Suppressor macrophage (primary cell): ENCODE data around the gene PIK3R1.

Experiments used
- DNase-seq, 4 experiments: peaks; one replicate each; pipeline ENCODE4 v3.0.0-alpha.2; 2020 to 2022

The PIK3R1 gene

GRCh38 chr5:68272289-68272688 is 56.7 kb downstream of the PIK3R1 start:
- DNase-seq = peak in 2 of 4 experiments; percentile 35 to 39

DNA sequence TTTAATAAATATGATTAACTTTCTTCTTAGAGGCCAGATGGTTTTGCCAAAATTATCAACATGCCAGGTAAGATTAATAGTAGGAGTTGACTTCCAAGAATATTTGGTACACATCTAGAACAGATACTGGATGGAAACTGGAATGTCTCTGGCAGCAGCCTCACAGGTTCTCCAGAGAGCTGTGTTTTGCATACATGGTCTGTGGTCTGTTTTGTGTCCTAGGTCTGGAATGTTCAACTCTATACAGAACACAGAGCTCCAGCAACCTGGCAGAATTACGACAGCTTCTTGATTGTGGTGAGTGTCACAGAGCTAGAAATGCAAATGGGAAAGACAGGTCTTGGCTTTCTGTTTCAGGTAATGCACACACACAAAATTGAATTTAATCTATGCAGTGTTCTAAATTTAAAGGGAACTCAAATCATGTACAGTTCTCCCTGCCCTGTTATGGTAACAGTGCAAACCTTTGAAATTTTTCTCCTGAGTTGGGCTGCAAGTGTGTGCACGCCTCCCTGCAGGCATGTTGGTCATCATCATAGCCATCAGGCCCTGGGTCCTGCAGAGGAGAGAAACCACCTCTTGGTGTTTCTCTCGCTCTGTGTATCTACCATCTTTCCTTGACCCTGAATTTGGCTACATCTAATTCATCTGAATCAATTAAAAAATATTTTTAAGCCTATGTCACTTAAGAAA is 58.3 kb downstream of the PIK3R1 start:
- DNase-seq = no peak

DNA sequence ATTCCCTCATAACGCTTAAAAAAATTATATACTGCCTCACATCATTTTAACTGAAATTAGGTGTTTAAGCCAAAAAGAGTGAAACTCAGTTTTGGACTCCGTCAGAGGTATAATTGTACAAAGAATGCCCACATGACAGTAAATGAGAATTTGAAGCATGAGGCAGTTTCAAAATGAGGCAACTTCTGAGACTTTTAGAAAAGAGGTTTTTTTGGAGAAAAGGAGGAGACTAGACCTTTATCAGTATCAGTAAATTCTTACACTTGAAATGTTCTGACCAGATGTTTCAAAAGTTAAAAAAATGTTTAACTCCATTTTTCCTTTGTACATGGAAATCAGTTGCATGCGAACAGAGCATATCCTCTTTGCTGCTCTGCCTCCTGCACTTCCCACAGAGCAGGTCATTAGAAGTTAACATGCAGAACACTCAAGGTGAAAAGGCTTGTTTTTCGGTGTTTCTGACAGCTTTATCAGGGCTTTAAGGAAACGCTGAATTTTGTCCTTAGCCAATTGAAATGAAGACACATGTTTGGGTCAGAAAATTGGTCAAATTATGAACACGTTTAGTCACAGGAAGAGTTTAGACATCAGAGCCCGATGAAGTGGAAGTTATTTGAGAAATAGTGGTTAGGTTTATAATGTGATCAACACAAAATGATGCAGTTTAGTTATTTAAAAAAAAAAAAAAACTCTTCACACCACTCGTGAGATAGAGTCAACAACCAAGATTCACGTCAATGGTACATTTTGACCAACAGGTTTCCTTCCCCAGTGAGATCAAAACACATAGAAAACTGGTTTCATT is 59.5 kb downstream of the PIK3R1 start:
- no peak for DNase-seq

- DNase-seq = no peak
Measured at GRCh38 chr5:68276740-68277139, 61.2 kb downstream of the PIK3R1 start.

DNA sequence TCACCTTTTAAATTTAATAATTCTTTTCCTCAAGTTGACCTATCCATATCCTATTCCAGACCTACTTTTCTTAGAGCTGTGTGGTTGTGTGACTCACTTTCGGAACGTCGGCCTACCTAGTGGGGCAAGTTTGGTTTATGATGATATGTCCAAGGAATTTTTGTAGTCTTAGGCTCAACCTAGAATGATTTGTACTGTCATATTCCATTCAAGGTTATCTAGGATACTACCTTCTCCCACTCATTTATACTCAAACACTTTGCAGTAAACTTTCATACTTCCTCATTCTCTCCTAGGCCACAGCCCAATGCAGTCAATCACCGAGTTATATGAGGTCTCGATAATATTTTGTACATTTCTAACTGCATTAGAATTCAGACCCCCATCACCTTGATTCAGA is 61.9 kb downstream of the PIK3R1 start:
- DNase-seq = no peak

GRCh38 chr5:68279984-68280383 is 64.4 kb downstream of the PIK3R1 start:
- no peak for DNase-seq

GRCh38 chr5:68282001-68282400 is 66.4 kb downstream of the PIK3R1 start:
- DNase-seq = no peak

DNA sequence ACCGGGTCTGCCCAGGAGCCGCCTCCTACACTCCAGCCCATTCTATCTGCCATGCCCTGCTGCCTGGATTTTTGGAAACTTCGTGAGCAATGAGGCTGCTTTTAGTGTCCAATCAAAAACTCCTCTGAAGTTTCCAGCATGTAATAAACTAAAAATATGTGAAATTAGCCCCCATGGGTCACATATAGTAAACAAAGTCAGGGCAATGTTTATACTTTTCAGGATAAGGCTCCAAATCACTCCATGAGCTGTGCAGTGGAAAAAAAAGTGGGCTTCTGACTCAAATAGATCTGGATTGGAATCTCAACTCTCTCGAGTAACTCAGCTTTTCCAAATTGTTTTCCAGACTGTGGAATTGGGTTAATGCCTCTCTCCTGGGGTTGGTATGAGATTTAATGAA is 68.2 kb downstream of the PIK3R1 start:
- no peak for DNase-seq

DNA sequence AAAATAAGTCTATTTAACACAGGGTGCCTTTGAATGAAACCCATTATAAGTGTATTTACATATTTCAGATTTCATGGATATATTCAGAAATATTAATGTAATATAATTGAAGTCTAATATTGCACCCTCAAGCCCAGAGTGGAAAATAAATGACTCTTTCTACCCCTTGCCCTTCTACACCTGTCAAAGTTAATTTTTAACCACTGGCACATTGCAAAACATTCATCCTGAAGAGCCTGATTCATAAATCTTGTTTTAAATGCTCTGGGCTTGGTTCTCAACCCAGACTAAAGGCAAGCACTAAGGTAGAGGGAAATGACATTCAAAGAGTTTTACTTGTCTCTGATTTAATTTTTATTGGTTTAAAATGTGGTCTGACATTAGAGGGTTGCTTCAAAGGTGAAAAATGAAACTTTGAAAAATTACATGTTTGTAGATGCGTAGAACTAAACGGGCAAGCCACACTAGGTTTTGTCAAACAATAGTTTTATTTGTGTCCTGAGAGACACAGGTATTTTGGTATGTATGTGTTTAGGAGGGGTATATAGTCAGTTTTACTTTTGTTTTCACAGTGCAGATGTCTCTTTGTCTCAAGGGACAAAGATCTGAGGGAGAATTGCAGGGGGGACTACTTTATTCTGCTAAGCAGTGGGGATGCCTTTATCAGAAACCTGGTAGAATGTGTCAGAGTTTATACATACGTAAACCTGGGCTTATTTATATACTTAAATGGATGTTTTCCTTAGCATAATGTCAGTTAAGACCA is 69.7 kb downstream of the PIK3R1 start:
- no peak for DNase-seq

DNA sequence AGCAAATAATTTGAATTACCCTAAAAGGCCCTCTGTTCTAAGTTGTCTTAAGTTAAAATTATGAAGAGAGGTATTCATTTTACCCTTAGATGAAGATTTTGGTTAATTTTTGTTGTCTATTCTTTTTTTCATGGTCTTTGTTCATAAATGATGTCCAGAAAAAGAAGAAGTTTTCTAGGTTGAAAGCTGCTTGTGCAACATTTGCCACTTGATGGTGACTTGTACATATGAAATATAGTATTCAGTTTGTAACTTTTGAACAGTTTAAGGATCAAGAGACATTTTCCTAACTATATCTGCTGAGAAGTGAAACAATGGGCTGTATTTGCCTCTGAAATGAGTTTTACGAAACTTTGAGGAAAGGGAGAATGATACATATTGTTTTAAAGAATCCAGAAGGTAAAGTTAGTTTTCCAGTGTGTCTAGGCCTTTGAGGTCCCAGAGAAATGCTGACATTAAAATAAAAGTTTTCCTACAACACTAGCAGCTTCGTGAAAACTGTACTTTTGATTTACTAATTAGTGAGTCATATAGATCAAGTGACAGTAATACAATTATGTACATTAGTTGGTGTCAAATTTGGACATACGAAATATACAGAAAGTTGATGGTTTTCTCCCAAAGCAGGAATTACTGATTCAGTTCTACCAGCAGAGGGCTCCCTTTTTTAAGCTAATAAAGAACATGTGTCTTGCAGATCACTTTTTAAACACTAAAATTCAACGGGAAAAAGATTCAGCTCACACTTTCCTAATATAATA is 70.5 kb downstream of the PIK3R1 start:
- DNase-seq = peak; percentile 52 to 88 (median 68)

DNA sequence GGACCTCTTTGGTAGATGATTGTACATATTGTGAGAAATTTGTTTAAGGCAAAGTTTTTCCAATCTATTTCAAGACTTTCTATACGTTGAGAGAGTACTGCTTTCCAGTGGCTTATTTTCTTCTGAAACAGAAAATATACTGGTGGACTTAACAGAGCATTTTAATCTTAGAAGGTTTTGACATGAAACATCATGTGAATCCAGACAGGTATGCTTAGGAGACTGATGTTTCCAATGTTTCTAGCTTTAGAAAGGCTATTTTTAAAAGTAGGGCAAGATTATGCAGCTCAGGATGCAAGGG is 71.0 kb downstream of the PIK3R1 start:
- DNase-seq = no peak

GRCh38 chr5:68287631-68287975 is 72.0 kb downstream of the PIK3R1 start:
- DNase-seq = no peak

- peak; percentile 53 to 77 (median 68) for DNase-seq
Measured at GRCh38 chr5:68287976-68288706, 72.6 kb downstream of the PIK3R1 start.

DNA sequence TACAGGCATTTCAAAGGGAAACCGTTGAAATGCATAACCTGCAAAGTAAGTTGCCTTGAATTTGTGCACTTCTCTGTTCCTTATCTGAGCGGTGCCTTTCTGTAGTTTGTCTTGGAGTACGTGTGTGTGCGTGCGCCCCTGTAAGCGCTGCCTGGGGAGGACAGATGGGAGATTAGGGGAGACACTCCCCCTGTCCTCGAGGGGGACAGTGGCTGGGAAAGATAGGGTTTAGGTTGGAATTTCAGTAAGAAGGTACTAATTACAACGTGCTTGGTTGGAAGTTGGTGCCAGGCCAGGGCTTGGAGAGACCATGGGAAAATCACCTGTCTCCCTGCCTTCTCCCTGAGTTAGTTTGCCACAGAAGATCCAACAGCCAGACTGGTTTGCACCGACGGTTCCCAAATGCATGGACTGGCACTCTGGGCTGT is 73.2 kb downstream of the PIK3R1 start:
- peak in 1 of 4 experiments; percentile 13 for DNase-seq

DNA sequence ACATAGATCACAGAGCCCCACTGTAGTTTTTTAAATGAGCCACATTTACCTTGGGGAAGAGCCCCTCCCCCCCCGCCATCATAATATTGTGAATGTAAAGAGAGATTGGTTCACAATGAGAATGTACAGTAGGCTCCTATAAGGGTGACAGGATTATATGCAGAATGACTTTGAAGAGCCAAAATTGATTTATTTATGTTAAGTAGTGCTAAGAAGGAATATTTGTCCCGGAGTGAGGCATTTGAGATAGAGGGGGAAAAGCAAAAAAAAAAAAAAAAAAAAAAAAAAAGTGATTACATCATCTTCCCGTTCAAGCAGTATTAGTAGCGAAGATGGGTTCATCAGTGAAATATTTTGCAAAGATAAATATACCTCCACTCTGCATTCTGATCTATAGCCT is 73.9 kb downstream of the PIK3R1 start:
- DNase-seq = no peak

GRCh38 chr5:68290260-68290674 is 74.7 kb downstream of the PIK3R1 start:
- no peak for DNase-seq

DNA sequence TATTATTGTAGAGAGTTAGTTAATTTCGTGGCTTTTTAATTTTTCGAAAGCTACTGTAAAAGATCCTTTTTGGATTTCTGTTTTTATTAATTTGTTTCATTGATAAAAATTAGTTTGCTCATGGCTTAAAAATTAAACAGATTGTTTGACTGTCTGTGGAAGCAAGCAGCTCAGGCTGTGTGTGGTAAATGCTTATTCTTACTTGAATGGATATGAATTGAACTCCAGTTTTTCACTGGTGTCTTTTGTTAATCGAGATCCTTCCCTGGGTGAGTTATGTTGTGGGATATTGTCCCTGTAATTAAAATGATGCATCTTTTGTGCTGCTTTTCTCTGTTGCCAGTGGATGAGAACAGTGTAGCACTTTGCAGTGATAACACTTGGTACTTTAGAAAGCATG is 75.3 kb downstream of the PIK3R1 start:
- DNase-seq = no peak

DNA sequence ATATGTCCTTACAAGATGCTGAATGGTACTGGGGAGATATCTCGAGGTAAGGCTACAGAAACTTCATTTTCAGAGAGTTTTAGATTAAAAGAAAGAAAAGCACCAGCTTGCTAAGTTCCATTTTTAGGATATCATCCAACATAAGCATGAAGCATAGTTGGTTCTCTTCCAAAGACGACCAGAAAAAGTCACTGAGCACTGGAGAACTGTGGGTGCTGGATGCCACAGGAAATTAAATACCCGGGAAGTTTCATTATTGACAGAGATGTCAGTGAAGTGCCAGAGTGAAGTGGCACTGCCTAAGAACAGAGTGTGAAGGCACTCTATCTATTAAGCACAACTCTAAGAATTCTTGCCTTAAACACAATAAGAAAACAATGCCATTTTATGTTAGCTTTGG is 76.8 kb downstream of the PIK3R1 start:
- no peak for DNase-seq

GRCh38 chr5:68295772-68296171 is 80.2 kb downstream of the PIK3R1 start:
- no peak for DNase-seq

DNA sequence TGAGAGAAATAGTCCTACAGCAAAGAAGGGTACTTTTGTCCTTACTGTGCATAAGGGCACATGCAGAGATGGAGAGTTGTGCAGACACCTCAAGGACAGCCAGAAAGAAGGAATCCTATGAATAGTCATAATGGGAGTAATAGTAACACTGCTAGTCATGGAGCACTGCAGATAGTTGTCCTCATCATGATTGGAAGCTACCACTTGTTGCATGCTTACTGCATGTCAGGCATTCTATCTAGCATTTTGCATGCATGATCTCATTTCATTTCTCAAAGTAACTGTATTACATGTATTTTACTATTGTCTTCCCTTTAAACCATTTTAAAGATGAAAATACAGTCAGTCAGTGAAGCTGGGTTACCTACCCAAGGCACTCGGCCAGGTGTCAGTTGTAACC is 81.3 kb downstream of the PIK3R1 start:
- no peak for DNase-seq

GRCh38 chr5:68297656-68298055 is 82.1 kb downstream of the PIK3R1 start:
- DNase-seq = no peak

DNA sequence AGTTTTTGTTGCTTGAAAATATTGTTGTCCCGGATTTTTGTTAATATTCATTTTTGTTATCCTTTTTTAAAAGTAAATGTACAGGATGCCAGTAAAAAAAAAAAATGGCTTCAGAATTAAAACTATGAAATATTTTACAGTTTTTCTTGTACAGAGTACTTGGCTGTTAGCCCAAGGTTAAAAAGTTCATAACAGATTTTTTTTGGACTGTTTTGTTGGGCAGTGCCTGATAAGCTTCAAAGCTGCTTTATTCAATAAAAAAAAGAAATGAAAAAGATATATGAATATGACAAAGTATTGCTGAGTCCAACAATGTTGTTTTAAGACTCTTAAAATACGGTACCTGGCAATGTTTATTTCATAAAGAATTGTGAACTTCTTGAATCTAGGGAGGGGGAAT is 82.9 kb downstream of the PIK3R1 start:
- DNase-seq = no peak
